HCT116 (cell line): ENCODE data around the gene SUPT3H. TPM values are rescaled to one million over a fixed set of nuclear protein-coding genes. Genes with fewer than 3 reads are reported as not detected.

ENCODE experiments used
- ATAC-seq: fragments of 200-7000 bp; cut with Tn5 transposase; 2 replicates; pipeline ENCODE4 v1.9.1; 2020; ENCODE audit warnings: mild to moderate bottlenecking, moderate library complexity
- BruUV-seq: library from RNA; stranded (reverse); fragments of 400-500 nt; replicated peaks from 2 replicates; lab custom pipeline; 2021; lab: Mats Ljungman, UMichigan
- CTCF ChIA-PET: fragments of 300-600 bp; sonication (Branson Sonifier 250); formaldehyde crosslinking; loops from one replicate; lab custom pipeline; 2021; ENCODE audit warnings: antibody characterized with exemption; lab: Charles Lee
- POLR2A ChIA-PET: fragments of 300-600, 350-600 bp; sonication (Branson Sonifier 250); formaldehyde crosslinking; loops from one replicate; lab custom pipeline; 2021; ENCODE audit warnings: antibody characterized with exemption; lab: Charles Lee
- RAD21 ChIA-PET, 2 experiments: fragments of 300-600 bp; sonication (Branson Sonifier 250); formaldehyde crosslinking; loops; one replicate each; lab custom pipeline; 2023; ENCODE audit warnings: low total read pairs in 2 of 2; ENCODE audit not compliant: uncharacterized antibody in 2 of 2, unreplicated experiment in 2 of 2, low non-redundant PET in 1 of 2; lab: Charles Lee
- DNase-seq: peaks from one replicate; pipeline ENCODE4 v3.0.0-alpha.2; 2010; ENCODE audit warnings: low read depth, low spot score
- H2AFZ ChIP-seq: fragments of 200-600 bp; shearing (Covaris generic), sonication (generic); 2 replicates; pipeline ENCODE4 v1.6.1; 2017; ENCODE audit warnings: low read depth, mixed run types, mixed read lengths, antibody characterized with exemption, low read length; ENCODE audit not compliant: poor library complexity, severe bottlenecking
- H3K27ac ChIP-seq: 2 replicates; pipeline ENCODE4 v1.5.1; 2012; ENCODE audit warnings: low read depth, low read length
- H3K27me3 ChIP-seq: fragments of 200-600 bp; sonication (generic); 2 replicates; pipeline ENCODE4 v1.6.1; 2016; ENCODE audit warnings: mixed run types, low read length, mixed read lengths; ENCODE audit not compliant: insufficient read depth
- H3K36me3 ChIP-seq, 2 experiments: fragments of 200-500 bp in 1 of 2; fragments of 200-600 bp in 1 of 2; sonication (Bioruptor generic) in 1 of 2; sonication (generic) in 1 of 2; 2 replicates each; pipeline versions ENCODE4 v1.5.1 to v1.6.1; 2014 to 2016; ENCODE audit warnings: low read length in 2 of 2, inconsistent platforms in 1 of 2, mixed read lengths in 1 of 2, mixed run types in 1 of 2; ENCODE audit not compliant: insufficient read depth in 2 of 2, control insufficient read depth in 1 of 2
- H3K4me1 ChIP-seq, 2 experiments: fragments of 200-600 bp in 1 of 2; sonication (generic) in 1 of 2; 2 replicates each; pipeline versions ENCODE4 v1.5.1 to v1.6.1; 2012 to 2017; ENCODE audit warnings: low read length in 2 of 2, inconsistent platforms in 1 of 2, mild to moderate bottlenecking in 1 of 2, mixed read lengths in 1 of 2, mixed run types in 1 of 2, moderate library complexity in 1 of 2; ENCODE audit not compliant: insufficient read depth in 2 of 2, control insufficient read depth in 1 of 2
- H3K4me2 ChIP-seq: fragments of 200-600 bp; sonication (generic); 2 replicates; pipeline ENCODE4 v1.6.1; 2017; ENCODE audit warnings: mixed run types, low read length, mixed read lengths
- H3K4me3 ChIP-seq, 2 experiments: fragments of 200-600 bp in 1 of 2; sonication (generic) in 1 of 2; replicated peaks in 1 of 2; 2 replicates each; pipeline ENCODE4 v1.5.1; 2011 to 2016; ENCODE audit warnings: low read length in 2 of 2, control low read depth in 1 of 2, low read depth in 1 of 2, mild to moderate bottlenecking in 1 of 2, mixed read lengths in 1 of 2, mixed run types in 1 of 2
- H3K79me2 ChIP-seq: fragments of 200-600 bp; sonication (generic); 2 replicates; pipeline ENCODE4 v1.6.1; 2017; ENCODE audit warnings: mild to moderate bottlenecking, mixed run types, low read length, moderate library complexity, mixed read lengths; ENCODE audit not compliant: insufficient read depth
- H3K9ac ChIP-seq: fragments of 200-600 bp; sonication (generic); 2 replicates; pipeline ENCODE4 v1.6.1; 2016; ENCODE audit warnings: low read length, mixed read lengths
- H3K9me2 ChIP-seq: fragments of 200-600 bp; sonication (generic), shearing (Covaris generic); 2 replicates; pipeline ENCODE4 v1.6.1; 2017; ENCODE audit warnings: mixed run types, mild to moderate bottlenecking, moderate library complexity; ENCODE audit not compliant: insufficient read depth
- H3K9me3 ChIP-seq, 2 experiments: fragments of 200-500 bp in 1 of 2; fragments of 200-600 bp in 1 of 2; sonication (Bioruptor generic) in 1 of 2; sonication (generic) in 1 of 2; 2 replicates each; pipeline ENCODE4 v1.6.1; 2014 to 2017; ENCODE audit warnings: low read length in 2 of 2, mixed read lengths in 2 of 2, inconsistent platforms in 1 of 2, low read depth in 1 of 2, mild to moderate bottlenecking in 1 of 2, mixed run types in 1 of 2, moderate library complexity in 1 of 2; ENCODE audit not compliant: control insufficient read depth in 1 of 2, insufficient read depth in 1 of 2
- H4K20me1 ChIP-seq: fragments of 200-600 bp; sonication (generic), shearing (Covaris generic); 2 replicates; pipeline ENCODE4 v1.6.1; 2017; ENCODE audit warnings: mixed run types, mild to moderate bottlenecking, moderate library complexity; ENCODE audit not compliant: insufficient read depth
- CTCF ChIP-seq, 3 experiments: fragments of 200-600 bp in 1 of 3; sonication (generic) in 1 of 3; IDR thresholded peaks in 2 of 3; conservative IDR thresholded peaks in 1 of 3; 2 replicates each; pipeline ENCODE4 v1.5.1; 2012 to 2017; ENCODE audit warnings: low read depth in 2 of 3, low read length in 2 of 3, antibody characterized with exemption in 1 of 3, borderline replicate concordance in 1 of 3, control low read depth in 1 of 3, mild to moderate bottlenecking in 1 of 3, mixed read lengths in 1 of 3, mixed run types in 1 of 3, moderate library complexity in 1 of 3; ENCODE audit not compliant: insufficient read depth in 1 of 3
- EZH2phosphoT487 ChIP-seq: fragments of 200-600 bp; IDR thresholded peaks from 2 replicates; pipeline ENCODE4 v1.6.1; 2018; ENCODE audit warnings: antibody characterized with exemption, borderline replicate concordance
- FOSL1 ChIP-seq: IDR thresholded peaks from 2 replicates; pipeline ENCODE4 v1.6.1; 2012; ENCODE audit warnings: low read depth
- JUND ChIP-seq: IDR thresholded peaks from 2 replicates; pipeline ENCODE4 v1.6.1; 2012
- RAD21 ChIP-seq: IDR thresholded peaks from 2 replicates; pipeline ENCODE4 v1.6.1; 2012; ENCODE audit warnings: low read depth, mild to moderate bottlenecking
- REST ChIP-seq: IDR thresholded peaks from 2 replicates; pipeline ENCODE4 v1.6.1; 2012; ENCODE audit warnings: low read depth
- ZFX ChIP-seq: fragments of 450-650 bp; IDR thresholded peaks from 2 replicates; pipeline ENCODE4 v1.6.1; 2017
- intact Hi-C: fragments of 100-400 bp; cut with micrococcal nuclease; formaldehyde crosslinking; loops from 2 replicates; pipeline ENCODE4 v1.10.0; 2022
- total RNA-seq: library from RNA; stranded (reverse); gene quantifications from one replicate; pipeline ENCODE4 v1.2.1, GENCODE V29; 2021; ENCODE audit not compliant: unreplicated experiment

SUPT3H gene
- total RNA-seq, 1 experiment from 2014 or later = 7.4 TPM

GRCh38 chr6:44869321-44869897 is 508.3 kb downstream of the SUPT3H start:
- Histone ChIP-seq H3K4me2 (no peak overlapping the region), H3K4me3 (no peak overlapping the region), H3K9ac (no peak overlapping the region), H3K79me2 (no peaks in the 10 kb centered on the region), H2AFZ (no peak overlapping the region), H3K27me3 (no peaks in the 10 kb centered on the region), H3K27ac (no peak overlapping the region), H3K4me1 (no peaks in the 10 kb centered on the region), H3K36me3 (no peaks in the 10 kb centered on the region), H3K9me3 (no peaks in the 10 kb centered on the region), H3K9me2 (no peaks in the 10 kb centered on the region), H4K20me1 (no peaks in the 10 kb centered on the region)
- intact Hi-C loops = no loop called here
- CTCF ChIA-PET = no interaction called here
- RAD21 ChIA-PET = no interaction called here
- no TSS peak for BruUV-seq
- DNase-seq = no peak
- POLR2A ChIA-PET = no interaction called here
- TF ChIP-seq EZH2phosphoT487 (no peak), FOSL1 (no peak), CTCF (IDR thresholded peaks at IDR 0.05 in 2 of 3, conservative IDR thresholded peaks at IDR 0.05 in 1 of 3; ENCODE audit: borderline replicate concordance in 1 of 3, insufficient read depth in 1 of 3, low read depth in 2 of 3, low read length in 2 of 3) (no peak), RAD21 (no peak), ZFX (no peak), JUND (no peak), REST (no peak)
- TF ChIP-seq, all 23 proteins: peak for 0
- ATAC-seq = no peak
